ENCODE measurements around the gene KCNN2. TPM values are rescaled to one million over a fixed set of nuclear protein-coding genes. Genes with fewer than 3 reads are reported as not detected.

Gene KCNN2
- total and polyA plus RNA-seq, 2 donors from 2014 or later: 1.5 to 1.7 TPM

DNA sequence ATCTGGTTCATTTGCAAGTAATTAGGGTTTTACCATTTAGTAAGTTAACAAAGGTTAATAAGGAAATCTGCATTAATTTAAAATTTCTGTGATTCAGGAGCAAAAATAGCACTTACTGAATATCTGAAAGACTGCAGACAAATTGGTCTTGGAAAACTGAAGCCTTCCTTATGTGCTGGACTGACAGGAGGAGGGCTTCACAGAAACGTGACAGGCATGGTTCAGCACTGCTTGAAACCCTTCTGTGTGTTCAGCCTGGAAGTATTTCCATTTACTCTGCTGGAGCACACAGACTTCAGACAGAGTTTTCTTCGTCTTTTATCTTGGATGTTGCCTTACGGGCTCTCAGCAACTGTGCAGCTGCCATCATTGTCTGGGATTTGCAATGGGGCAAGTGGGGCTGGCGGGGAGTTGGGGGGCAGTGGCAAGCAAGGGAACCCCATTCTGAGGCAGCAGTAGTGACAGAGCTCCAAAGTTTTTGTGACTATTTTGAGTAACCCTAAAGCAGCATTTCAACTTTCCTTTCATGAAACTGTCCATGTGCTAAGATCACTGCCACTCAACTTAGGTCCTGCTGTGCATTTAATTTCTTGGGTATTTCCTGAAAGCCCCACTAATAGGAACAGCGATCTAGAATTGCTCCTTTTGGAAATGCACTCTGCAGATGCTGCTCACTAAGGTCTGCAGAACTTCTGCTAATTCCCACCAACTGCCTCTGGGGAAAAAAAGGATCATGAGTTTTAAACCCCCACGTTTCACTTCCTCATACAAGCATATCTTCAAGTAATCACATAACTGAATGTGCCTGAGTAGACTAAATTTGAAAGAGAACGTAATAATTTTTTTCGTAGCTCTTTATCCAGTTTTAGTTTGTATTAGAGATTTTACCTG, 56.6 kb downstream of the KCNN2 start:
- no peak for FAIRE-seq
- H3K27me3 ChIP-seq (ENCODE audit: control insufficient read depth, insufficient read depth, low read length): no peaks in the 10 kb centered on the region
- no peaks in the 10 kb centered on the region for H3K9me3 ChIP-seq (ENCODE audit: control insufficient read depth in 2 of 3, insufficient read depth in 1 of 3, low read length in 3 of 3)
- DNase-seq: peak in 2 of 5 donors; percentile 12 to 58
- no peak overlapping the region for H3K9ac ChIP-seq (ENCODE audit: low read length in 3 of 3)
- no peak overlapping the region for H3K4me3 ChIP-seq (ENCODE audit: low read length in 3 of 3)
- H3K27ac ChIP-seq (ENCODE audit: low read depth in 2 of 2, low read length in 2 of 2): no peak overlapping the region
- intact Hi-C loops (cut with DNase I): no loop called here
- no peaks in the 10 kb centered on the region for H3K4me1 ChIP-seq (ENCODE audit: control insufficient read depth in 2 of 3, insufficient read depth in 2 of 3, low read depth in 1 of 3, low read length in 3 of 3)
- H3K36me3 ChIP-seq (ENCODE audit: control insufficient read depth in 2 of 3, insufficient read depth in 3 of 3, low read length in 3 of 3): no peaks in the 10 kb centered on the region
- TF ChIP-seq, protein P1, sequence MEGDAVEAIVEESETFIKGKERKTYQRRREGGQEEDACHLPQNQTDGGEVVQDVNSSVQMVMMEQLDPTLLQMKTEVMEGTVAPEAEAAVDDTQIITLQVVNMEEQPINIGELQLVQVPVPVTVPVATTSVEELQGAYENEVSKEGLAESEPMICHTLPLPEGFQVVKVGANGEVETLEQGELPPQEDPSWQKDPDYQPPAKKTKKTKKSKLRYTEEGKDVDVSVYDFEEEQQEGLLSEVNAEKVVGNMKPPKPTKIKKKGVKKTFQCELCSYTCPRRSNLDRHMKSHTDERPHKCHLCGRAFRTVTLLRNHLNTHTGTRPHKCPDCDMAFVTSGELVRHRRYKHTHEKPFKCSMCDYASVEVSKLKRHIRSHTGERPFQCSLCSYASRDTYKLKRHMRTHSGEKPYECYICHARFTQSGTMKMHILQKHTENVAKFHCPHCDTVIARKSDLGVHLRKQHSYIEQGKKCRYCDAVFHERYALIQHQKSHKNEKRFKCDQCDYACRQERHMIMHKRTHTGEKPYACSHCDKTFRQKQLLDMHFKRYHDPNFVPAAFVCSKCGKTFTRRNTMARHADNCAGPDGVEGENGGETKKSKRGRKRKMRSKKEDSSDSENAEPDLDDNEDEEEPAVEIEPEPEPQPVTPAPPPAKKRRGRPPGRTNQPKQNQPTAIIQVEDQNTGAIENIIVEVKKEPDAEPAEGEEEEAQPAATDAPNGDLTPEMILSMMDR (IDR thresholded peaks at IDR 0.05; ENCODE audit: borderline replicate concordance, extremely low read depth, insufficient read depth): no peak

DNA sequence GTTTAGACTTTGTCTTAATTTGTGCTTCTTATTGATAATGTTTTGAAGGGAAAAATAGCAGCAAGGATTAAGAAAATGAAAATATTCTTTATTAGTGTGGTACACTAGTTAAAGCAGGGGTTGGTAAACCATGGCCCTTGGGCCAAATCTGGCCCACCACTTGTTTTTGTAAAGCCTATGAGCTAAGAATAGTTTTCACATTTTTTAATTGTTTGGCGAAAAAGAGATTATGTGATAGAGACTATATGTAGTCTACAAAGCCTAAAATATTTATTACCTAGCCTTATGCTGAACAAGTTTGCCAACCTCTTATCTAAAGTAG, 57.2 kb downstream of the KCNN2 start:
- intact Hi-C loops (cut with DNase I): no loop called here

DNA sequence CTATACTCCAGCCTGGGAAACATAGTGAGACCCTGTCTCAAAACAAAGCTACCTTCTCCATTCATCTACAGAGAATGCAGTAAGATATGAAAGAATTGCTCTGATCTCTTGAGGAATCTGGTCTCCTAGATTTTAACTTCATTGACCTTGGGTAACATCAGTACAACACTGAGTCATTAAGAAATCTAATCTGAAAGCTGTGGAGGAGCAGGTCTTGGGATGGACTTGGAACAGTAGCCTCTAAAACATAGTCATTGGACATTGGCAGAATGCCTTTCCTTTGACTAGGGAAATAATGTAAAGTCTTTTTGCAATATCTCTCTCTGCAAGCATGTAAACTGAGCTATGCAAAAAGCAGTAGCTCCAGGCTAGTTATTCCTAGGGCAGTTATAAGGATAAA, 58.1 kb downstream of the KCNN2 start:
- Histone ChIP-seq H3K4me1 (ENCODE audit: control insufficient read depth in 2 of 3, insufficient read depth in 2 of 3, low read depth in 1 of 3, low read length in 3 of 3) (no peaks in the 10 kb centered on the region), H3K27me3 (ENCODE audit: control insufficient read depth, insufficient read depth, low read length) (no peaks in the 10 kb centered on the region), H3K27ac (ENCODE audit: low read depth in 2 of 2, low read length in 2 of 2) (no peak overlapping the region), H3K9ac (ENCODE audit: low read length in 3 of 3) (no peak overlapping the region), H3K4me3 (ENCODE audit: low read length in 3 of 3) (no peak overlapping the region), H3K36me3 (ENCODE audit: control insufficient read depth in 2 of 3, insufficient read depth in 3 of 3, low read length in 3 of 3) (no peaks in the 10 kb centered on the region), H3K9me3 (ENCODE audit: control insufficient read depth in 2 of 3, insufficient read depth in 1 of 3, low read length in 3 of 3) (no peaks in the 10 kb centered on the region)
- TF ChIP-seq, protein P1 (IDR thresholded peaks at IDR 0.05; ENCODE audit: borderline replicate concordance, extremely low read depth, insufficient read depth): no peak
- intact Hi-C loops (cut with DNase I): no loop called here
- no peak for FAIRE-seq
- no peak for DNase-seq

More for the DNA sequence above, 57.2 kb downstream of the KCNN2 start:
- no peak overlapping the region for H3K9ac ChIP-seq (ENCODE audit: low read length in 3 of 3)
- TF ChIP-seq, protein P1 (IDR thresholded peaks at IDR 0.05; ENCODE audit: borderline replicate concordance, extremely low read depth, insufficient read depth): no peak
- no peak overlapping the region for H3K27ac ChIP-seq (ENCODE audit: low read depth in 2 of 2, low read length in 2 of 2)
- no peak for DNase-seq
- no peaks in the 10 kb centered on the region for H3K4me1 ChIP-seq (ENCODE audit: control insufficient read depth in 2 of 3, insufficient read depth in 2 of 3, low read depth in 1 of 3, low read length in 3 of 3)
- H3K9me3 ChIP-seq (ENCODE audit: control insufficient read depth in 2 of 3, insufficient read depth in 1 of 3, low read length in 3 of 3): no peaks in the 10 kb centered on the region
- no peaks in the 10 kb centered on the region for H3K27me3 ChIP-seq (ENCODE audit: control insufficient read depth, insufficient read depth, low read length)
- FAIRE-seq: no peak
- no peak overlapping the region for H3K4me3 ChIP-seq (ENCODE audit: low read length in 3 of 3)
- no peaks in the 10 kb centered on the region for H3K36me3 ChIP-seq (ENCODE audit: control insufficient read depth in 2 of 3, insufficient read depth in 3 of 3, low read length in 3 of 3)
